GM19035 (cell line): ENCODE measurements around the gene INKA1.
"Not testable (repeated sequence)": the region's sequence is repeated elsewhere in the genome, so short reads cannot be mapped to it uniquely, and the experiment has no call there.

Experiments
- ATAC-seq: cut with Tn5 transposase; IDR thresholded peaks from one replicate; pipeline ENCODE4 v1.9.1; 2021; ENCODE audit not compliant: unreplicated experiment

INKA1 gene

DNA sequence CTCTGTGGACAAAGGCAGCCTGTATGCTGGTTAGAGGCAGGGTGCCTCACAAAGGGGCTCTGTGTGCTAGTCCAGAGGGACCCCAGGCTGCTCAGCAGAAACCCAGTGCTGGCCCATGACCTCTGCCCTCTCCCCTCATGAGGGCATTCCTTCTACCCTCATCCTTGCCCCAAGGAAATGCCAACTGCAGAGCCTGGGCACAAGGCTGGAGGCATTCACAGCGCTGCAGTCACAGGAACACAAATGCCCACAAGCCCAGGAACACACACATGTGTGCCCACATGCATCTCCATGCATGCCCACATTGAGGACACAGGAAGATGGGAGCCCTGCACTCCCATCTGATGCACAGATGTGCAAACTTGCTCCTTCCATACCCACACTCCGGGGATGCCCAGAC lies 3.8 kb downstream of the INKA1 start:
- no peak for ATAC-seq

GRCh38 chr3:49807431-49808114 lies 4.5 kb downstream of the INKA1 start:
- no peak for ATAC-seq

DNA sequence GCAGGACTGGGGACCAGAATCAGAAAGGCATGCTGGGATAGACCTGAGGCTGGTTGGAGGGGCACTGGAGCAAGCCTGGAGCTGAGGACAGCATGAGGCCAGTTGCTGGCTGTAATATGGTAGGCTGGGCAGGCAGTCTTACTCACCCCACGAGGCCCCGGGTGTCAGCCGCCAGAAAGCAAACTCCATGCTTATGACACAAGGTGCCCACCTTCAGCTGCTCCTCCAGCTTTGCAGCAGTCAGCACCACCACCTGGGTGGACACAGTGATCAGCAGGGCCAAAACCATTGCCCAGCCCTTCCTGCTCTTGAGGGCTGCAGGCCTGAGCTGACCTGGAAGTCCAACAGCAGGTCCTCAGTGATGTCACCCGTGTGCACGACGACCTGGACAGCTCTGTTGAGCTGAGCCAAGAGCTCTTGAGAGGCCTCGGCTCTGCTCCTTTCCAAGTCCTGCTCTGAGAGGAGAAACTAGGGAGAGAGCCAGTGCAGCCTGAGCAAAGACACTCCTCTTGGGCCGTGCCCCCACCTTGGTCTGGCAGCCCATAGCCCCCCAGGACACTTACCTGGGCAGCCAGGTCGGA lies 9.9 kb downstream of the INKA1 start:
- peak; percentile 21 for ATAC-seq

GRCh38 chr3:49813497-49814174 lies 10.6 kb downstream of the INKA1 start, which contains the start of gene UBA7:
Gene UBA7 (minus strand): TSS chr3:49813953. CDS start chr3:49813787, 166 bp downstream.
- peak; percentile 67 for ATAC-seq

- not testable (repeated sequence) for ATAC-seq
Measured at GRCh38 chr3:49823131-49823530, 20.1 kb downstream of the INKA1 start.

GRCh38 chr3:49826016-49826415 lies 23.0 kb downstream of the INKA1 start:
- no peak for ATAC-seq

DNA sequence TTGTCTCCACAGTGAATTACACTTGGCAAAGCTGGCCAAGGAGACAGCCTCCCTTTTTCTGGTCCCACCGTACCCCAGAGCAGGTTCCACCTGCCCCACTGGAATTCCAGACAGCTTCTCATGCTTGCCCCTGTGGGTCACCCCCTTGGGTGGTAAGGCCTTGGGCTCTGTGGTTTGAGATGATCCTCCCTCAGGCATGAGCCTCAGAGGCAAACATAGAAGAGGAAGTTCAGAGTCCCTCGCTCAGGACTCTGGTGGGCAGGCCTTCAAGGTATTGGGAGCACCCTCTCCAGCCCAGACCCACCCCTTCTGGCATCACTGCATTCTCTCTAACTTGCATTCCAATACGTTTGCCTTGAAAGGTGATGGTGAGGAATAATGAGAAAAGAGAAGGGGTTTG lies 28.3 kb downstream of the INKA1 start:
- ATAC-seq = no peak

- ATAC-seq = no peak
Measured at GRCh38 chr3:49839193-49839809, 36.2 kb downstream of the INKA1 start.

GRCh38 chr3:49840388-49840787 lies 37.3 kb downstream of the INKA1 start:
- ATAC-seq = no peak

- ATAC-seq = no peak
Measured at GRCh38 chr3:49841126-49841696, 38.1 kb downstream of the INKA1 start.

GRCh38 chr3:49841806-49842205 lies 38.7 kb downstream of the INKA1 start:
- ATAC-seq = no peak

- no peak for ATAC-seq
Measured at GRCh38 chr3:49842843-49843517, 39.9 kb downstream of the INKA1 start.

- no peak for ATAC-seq
Measured at GRCh38 chr3:49844464-49845183, 41.6 kb downstream of the INKA1 start.

DNA sequence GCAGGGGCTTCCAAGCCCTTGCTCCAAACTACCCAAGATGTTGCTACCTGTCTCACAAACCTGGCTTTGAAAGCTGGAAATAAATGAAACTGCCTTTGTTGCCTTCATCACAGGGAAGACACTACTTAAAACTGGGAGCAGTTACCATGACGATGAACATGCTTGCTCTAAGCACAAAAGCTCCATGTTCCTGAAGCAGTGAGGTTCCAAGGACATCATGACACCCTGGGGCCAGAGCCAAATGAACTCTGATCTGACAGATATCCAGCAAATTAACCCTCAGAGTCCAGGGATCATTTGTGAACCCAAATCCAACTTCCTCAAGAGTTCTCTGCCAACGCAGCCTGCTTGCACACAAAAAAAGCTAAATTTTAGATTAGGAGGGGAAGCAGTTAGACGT lies 42.6 kb downstream of the INKA1 start:
- no peak for ATAC-seq
